K562 (cell line): Measurements from ENCODE around the gene TIMM9. TPM values are rescaled to one million over a fixed set of nuclear protein-coding genes. Genes with fewer than 3 reads are reported as not detected.

Experiments used
- ATAC-seq: fragments of 200-7000 bp; cut with Tn5 transposase; 3 replicates; pipeline ENCODE4 v1.9.1; 2020; ENCODE audit warnings: moderate library complexity
- BruUV-seq: library from RNA; stranded (reverse); fragments of 400-500 nt; replicated peaks from 2 replicates; lab custom pipeline; 2021; lab: Mats Ljungman, UMichigan
- CTCF ChIA-PET: fragments of 300-600 bp; formaldehyde crosslinking; extraction: SDS; loops from one replicate; lab custom pipeline; 2021; ENCODE audit warnings: low intra/inter-chr PET ratio; lab: Yijun Ruan, JAX
- POLR2A ChIA-PET: fragments of 300-600, 350-650 bp; sonication (Branson Sonifier 250); formaldehyde crosslinking; extraction: SDS; loops from one replicate; lab custom pipeline; 2021; ENCODE audit warnings: antibody characterized with exemption, inconsistent platforms; lab: Yijun Ruan, JAX
- DNase-seq, 4 experiments: peaks; one replicate each; pipeline versions ENCODE4 v3.0.0 to v3.0.0-alpha.2; 2011 to 2018; ENCODE audit warnings: low spot score in 3 of 4, mixed read lengths in 3 of 4; ENCODE audit errors: extremely low read depth in 1 of 4
- FAIRE-seq: peaks from 2 replicates; lab custom pipeline; 2011; peaks lifted over from hg19 to GRCh38; lab: Jason Lieb, UNC
- H2AFZ ChIP-seq: 2 replicates; pipeline ENCODE4 v1.6.0; 2011; ENCODE audit warnings: low read depth, low read length, control low read depth, inconsistent platforms
- H3K27ac ChIP-seq: fragments of 200-600 bp; 3 replicates; pipeline ENCODE4 v1.8.0; 2011; ENCODE audit warnings: low read depth, mild to moderate bottlenecking, control low read depth, inconsistent platforms, low read length, moderate library complexity, mixed read lengths; ENCODE audit errors: extremely low read depth
- H3K27me3 ChIP-seq, 2 experiments: fragments of 300-600 bp in 1 of 2; 2 replicates in 1 of 2; 3 replicates in 1 of 2; pipeline versions ENCODE4 v1.6.0 to v1.8.0; 2011; ENCODE audit warnings: inconsistent platforms in 2 of 2, low read length in 2 of 2, mild to moderate bottlenecking in 1 of 2, mixed read lengths in 1 of 2, moderate library complexity in 1 of 2; ENCODE audit not compliant: control insufficient read depth in 2 of 2, insufficient read depth in 2 of 2
- H3K36me3 ChIP-seq: fragments of 300-600 bp; 3 replicates; pipeline ENCODE4 v1.8.0; 2011; ENCODE audit warnings: mild to moderate bottlenecking, low read length, inconsistent platforms; ENCODE audit not compliant: control insufficient read depth, insufficient read depth
- H3K4me1 ChIP-seq, 2 experiments: fragments of 200-600 bp in 1 of 2; replicated peaks in 1 of 2; 2 replicates in 1 of 2; 3 replicates in 1 of 2; pipeline versions ENCODE4 v1.5.1 to v1.8.0; 2011; ENCODE audit warnings: inconsistent platforms in 2 of 2, low read length in 2 of 2, mild to moderate bottlenecking in 1 of 2, mixed read lengths in 1 of 2, moderate library complexity in 1 of 2; ENCODE audit not compliant: control insufficient read depth in 2 of 2, insufficient read depth in 2 of 2
- H3K4me2 ChIP-seq: 2 replicates; pipeline ENCODE4 v1.6.1; 2011; ENCODE audit warnings: low read length, control low read depth, inconsistent platforms, mixed read lengths; ENCODE audit not compliant: insufficient read depth
- H3K4me3 ChIP-seq: fragments of 200-600 bp; sonication (generic), shearing (Covaris generic); 2 replicates; pipeline ENCODE4 v1.5.1; 2016; ENCODE audit warnings: control low read depth, inconsistent platforms
- H3K79me2 ChIP-seq: fragments of 200-600 bp; 3 replicates; pipeline ENCODE4 v1.8.0; 2011; ENCODE audit warnings: low read length, inconsistent platforms; ENCODE audit not compliant: control insufficient read depth, insufficient read depth
- H3K9ac ChIP-seq, 2 experiments: 2 replicates each; pipeline versions ENCODE4 v1.6.0 to v1.6.1; 2011; ENCODE audit warnings: low read depth in 2 of 2, low read length in 2 of 2, control low read depth in 1 of 2, inconsistent platforms in 1 of 2, mild to moderate bottlenecking in 1 of 2, mixed read lengths in 1 of 2; ENCODE audit not compliant: insufficient read depth in 1 of 2
- H3K9me1 ChIP-seq: one replicate; pipeline ENCODE4 v1.6.0; 2011; ENCODE audit warnings: inconsistent platforms, mild to moderate bottlenecking, low read length, moderate library complexity; ENCODE audit not compliant: control insufficient read depth, insufficient read depth
- H3K9me3 ChIP-seq: replicated peaks from 2 replicates; pipeline ENCODE4 v1.5.1; 2011; ENCODE audit warnings: low read depth, low read length, inconsistent platforms; ENCODE audit not compliant: control insufficient read depth, insufficient read depth
- H4K20me1 ChIP-seq: replicated peaks from 2 replicates; pipeline ENCODE4 v1.6.1; 2011; ENCODE audit warnings: low read length, inconsistent platforms, mixed read lengths; ENCODE audit not compliant: control insufficient read depth, insufficient read depth
- FOS ChIP-seq: IDR thresholded peaks from 3 replicates; pipeline ENCODE4 v1.6.1; 2011; ENCODE audit not compliant: insufficient read length; ENCODE audit errors: extremely low read depth
- GTF2F1 ChIP-seq: IDR thresholded peaks from 2 replicates; pipeline ENCODE4 v1.6.1; 2011; ENCODE audit warnings: low read depth, low read length, improper control_type of control experiment
- SPI1 ChIP-seq: IDR thresholded peaks from 2 replicates; pipeline ENCODE4 v1.6.1; 2011; ENCODE audit warnings: low read depth, low read length, control low read depth, borderline replicate concordance
- WGBS: fragments of 100-300 bp; shearing (Covaris generic); methylation state at CpG from one replicate; pipeline ENCODE4 v1.1.6; 2016; ENCODE audit warnings: low coverage, mixed read lengths; ENCODE audit not compliant: insufficient coverage; ENCODE audit errors: missing lambda C conversion rate; 5-methylcytosine and 5-hydroxymethylcytosine counted together
- in situ Hi-C: fragments of 300-500 bp; cut with MboI; formaldehyde crosslinking; loops from 4 replicates; pipeline ENCODE4 v1.15.0; 2018; ENCODE audit warnings: inconsistent platforms, mixed read lengths
- intact Hi-C: fragments of 100-400 bp; cut with micrococcal nuclease; formaldehyde crosslinking; loops from 2 replicates; pipeline ENCODE4 v1.14.2; 2022
- polyA plus RNA-seq, 8 experiments: library from polyadenylated mRNA; depleted of rRNA in 4 of 8; stranded (reverse) in 5 of 8; unstranded in 3 of 8; fragments of >200 nt; fragmentation: Nextera tagmentation in 2 of 8; fragmentation: Illumina TruSeq in 1 of 8; extraction: Ambion mirVana in 2 of 8; extraction: Trizol in 1 of 8; gene quantifications; 2 replicates each; pipeline versions ENCODE4 v1.2.1 to v1.2.3, GENCODE V29; 2011 to 2014; ENCODE audit warnings: inconsistent platforms in 1 of 8, missing spikeins in 1 of 8
- total RNA-seq, 7 experiments: library from RNA; depleted of rRNA in 6 of 7; stranded (reverse); fragments of >200 nt in 6 of 7; fragmentation: Illumina TruSeq in 2 of 7; extraction: Trizol in 2 of 7; gene quantifications; 2 replicates each; pipeline versions ENCODE4 v1.2.1 to v1.2.3, GENCODE V29; 2011 to 2021; ENCODE audit warnings: low replicate concordance in 1 of 7
- TF ChIP-seq, protein P1 (sequence below): sonication (generic); formaldehyde crosslinking; IDR thresholded peaks from 2 replicates; pipeline ENCODE4 v1.8.0; 2022; ENCODE audit warnings: mild to moderate bottlenecking, missing genetic modification reagents
- TF ChIP-seq, protein P2 (sequence below), 2 experiments: fragments of 450-650 bp in 1 of 2; sonication (generic) in 1 of 2; formaldehyde crosslinking in 1 of 2; IDR thresholded peaks; 2 replicates each; pipeline versions ENCODE4 v1.7.1 to v1.9.0; 2016 to 2022; ENCODE audit warnings: inconsistent platforms in 1 of 2, mild to moderate bottlenecking in 1 of 2, missing genetic modification reagents in 1 of 2
- TF ChIP-seq, protein P3 (sequence below), 2 experiments: fragments of 450-650 bp in 1 of 2; sonication (generic) in 1 of 2; formaldehyde crosslinking; conservative IDR thresholded peaks; 2 replicates each; pipeline versions ENCODE4 v1.4.0 to v1.8.1; 2020 to 2022; ENCODE audit warnings: mild to moderate bottlenecking in 1 of 2, missing genetic modification reagents in 1 of 2

TIMM9 gene
- total and polyA plus RNA-seq, 9 of the 15 experiments (the other 6 are each of a cell fraction or from before 2014, with no cell fraction given) = 28.0 to 101 (median 54.3) TPM

DNA sequence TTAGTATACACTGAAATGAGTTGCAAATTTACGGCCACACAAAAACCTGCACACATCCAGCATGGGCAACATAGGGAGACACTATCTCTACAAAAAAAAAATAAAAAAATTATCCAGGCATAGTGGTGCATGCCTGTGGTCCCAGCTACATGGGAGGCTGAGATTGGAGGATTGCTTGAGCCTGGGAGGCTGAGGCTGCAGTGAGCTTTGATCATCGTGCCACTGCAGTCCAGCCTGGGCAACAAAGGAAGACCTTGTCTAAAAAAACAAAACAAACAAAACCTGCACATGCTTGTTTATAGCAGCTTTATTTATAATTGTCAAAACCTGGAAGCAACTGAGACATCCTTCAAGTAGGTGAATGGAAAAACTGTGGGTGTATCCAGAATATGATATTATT, 36.5 kb downstream of the TIMM9 start:
- FAIRE-seq (no peak), ATAC-seq (no peak), DNase-seq (no peak)
- Histone ChIP-seq H3K36me3 (no peaks in the 10 kb centered on the region), H3K4me3 (no peak overlapping the region), H3K9me1 (no peaks in the 10 kb centered on the region), H3K4me2 (no peak overlapping the region), H2AFZ (no peak overlapping the region), H3K4me1 (peaks cover 0 to 4% of the 10 kb centered on the region in 2 experiments; a peak in 3 of 5 replicates), H3K27ac (no peak overlapping the region), H4K20me1 (no peaks in the 10 kb centered on the region), H3K27me3 (no peaks in the 10 kb centered on the region), H3K9ac (no peak overlapping the region), H3K79me2 (no peaks in the 10 kb centered on the region), H3K9me3 (no peaks in the 10 kb centered on the region)
- intact Hi-C loops = no loop called here
- ChIA-PET CTCF (no interaction called here), POLR2A (interaction anchor here (1.2 kb wide), 1 partner anchor 11 kb away, joined by 4 read pairs; no protein-coding TSS in a partner anchor)
- in situ Hi-C loops = no loop called here
- no peak for TF ChIP-seq SPI1
- TF ChIP-seq, protein P1, sequence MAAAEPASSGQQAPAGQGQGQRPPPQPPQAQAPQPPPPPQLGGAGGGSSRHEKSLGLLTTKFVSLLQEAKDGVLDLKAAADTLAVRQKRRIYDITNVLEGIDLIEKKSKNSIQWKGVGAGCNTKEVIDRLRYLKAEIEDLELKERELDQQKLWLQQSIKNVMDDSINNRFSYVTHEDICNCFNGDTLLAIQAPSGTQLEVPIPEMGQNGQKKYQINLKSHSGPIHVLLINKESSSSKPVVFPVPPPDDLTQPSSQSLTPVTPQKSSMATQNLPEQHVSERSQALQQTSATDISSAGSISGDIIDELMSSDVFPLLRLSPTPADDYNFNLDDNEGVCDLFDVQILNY (CRISPR knock-in tag) = no peak
- TF ChIP-seq, protein P2, sequence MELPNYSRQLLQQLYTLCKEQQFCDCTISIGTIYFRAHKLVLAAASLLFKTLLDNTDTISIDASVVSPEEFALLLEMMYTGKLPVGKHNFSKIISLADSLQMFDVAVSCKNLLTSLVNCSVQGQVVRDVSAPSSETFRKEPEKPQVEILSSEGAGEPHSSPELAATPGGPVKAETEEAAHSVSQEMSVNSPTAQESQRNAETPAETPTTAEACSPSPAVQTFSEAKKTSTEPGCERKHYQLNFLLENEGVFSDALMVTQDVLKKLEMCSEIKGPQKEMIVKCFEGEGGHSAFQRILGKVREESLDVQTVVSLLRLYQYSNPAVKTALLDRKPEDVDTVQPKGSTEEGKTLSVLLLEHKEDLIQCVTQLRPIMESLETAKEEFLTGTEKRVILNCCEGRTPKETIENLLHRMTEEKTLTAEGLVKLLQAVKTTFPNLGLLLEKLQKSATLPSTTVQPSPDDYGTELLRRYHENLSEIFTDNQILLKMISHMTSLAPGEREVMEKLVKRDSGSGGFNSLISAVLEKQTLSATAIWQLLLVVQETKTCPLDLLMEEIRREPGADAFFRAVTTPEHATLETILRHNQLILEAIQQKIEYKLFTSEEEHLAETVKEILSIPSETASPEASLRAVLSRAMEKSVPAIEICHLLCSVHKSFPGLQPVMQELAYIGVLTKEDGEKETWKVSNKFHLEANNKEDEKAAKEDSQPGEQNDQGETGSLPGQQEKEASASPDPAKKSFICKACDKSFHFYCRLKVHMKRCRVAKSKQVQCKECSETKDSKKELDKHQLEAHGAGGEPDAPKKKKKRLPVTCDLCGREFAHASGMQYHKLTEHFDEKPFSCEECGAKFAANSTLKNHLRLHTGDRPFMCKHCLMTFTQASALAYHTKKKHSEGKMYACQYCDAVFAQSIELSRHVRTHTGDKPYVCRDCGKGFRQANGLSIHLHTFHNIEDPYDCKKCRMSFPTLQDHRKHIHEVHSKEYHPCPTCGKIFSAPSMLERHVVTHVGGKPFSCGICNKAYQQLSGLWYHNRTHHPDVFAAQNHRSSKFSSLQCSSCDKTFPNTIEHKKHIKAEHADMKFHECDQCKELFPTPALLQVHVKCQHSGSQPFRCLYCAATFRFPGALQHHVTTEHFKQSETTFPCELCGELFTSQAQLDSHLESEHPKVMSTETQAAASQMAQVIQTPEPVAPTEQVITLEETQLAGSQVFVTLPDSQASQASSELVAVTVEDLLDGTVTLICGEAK (IDR thresholded peaks at IDR 0.05) = no peak
- TF ChIP-seq, protein P2 (CRISPR knock-in tag; IDR thresholded peaks at IDR 0.05) = no peak
- TF ChIP-seq FOS = no peak
- TF ChIP-seq GTF2F1 = no peak
- TF ChIP-seq, protein P3, sequence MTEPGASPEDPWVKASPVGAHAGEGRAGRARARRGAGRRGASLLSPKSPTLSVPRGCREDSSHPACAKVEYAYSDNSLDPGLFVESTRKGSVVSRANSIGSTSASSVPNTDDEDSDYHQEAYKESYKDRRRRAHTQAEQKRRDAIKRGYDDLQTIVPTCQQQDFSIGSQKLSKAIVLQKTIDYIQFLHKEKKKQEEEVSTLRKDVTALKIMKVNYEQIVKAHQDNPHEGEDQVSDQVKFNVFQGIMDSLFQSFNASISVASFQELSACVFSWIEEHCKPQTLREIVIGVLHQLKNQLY (CRISPR knock-in tag; conservative IDR thresholded peaks at IDR 0.05) = no peak
- BruUV-seq = no TSS peak
- WGBS = 54% methylated on average over 2 of the region's 2 CpGs
